Endothelial cell of umbilical vein (primary cell): ENCODE results near the gene NAV3. TPM values are rescaled to one million over a fixed set of nuclear protein-coding genes. Genes with fewer than 3 reads are reported as not detected.

ENCODE experiments used
- BruUV-seq: library from RNA; stranded (reverse); fragments of 400-500 nt; replicated peaks from 2 replicates; lab custom pipeline; 2021; lab: Mats Ljungman, UMichigan
- CTCF ChIA-PET: fragments of 300-600, 350-600 bp; sonication (Branson Sonifier 250); formaldehyde crosslinking; loops from one replicate; lab custom pipeline; 2021; ENCODE audit warnings: antibody characterized with exemption, inconsistent platforms; lab: Charles Lee
- POLR2A ChIA-PET: fragments of 300-600, 350-600 bp; sonication (Branson Sonifier 250); formaldehyde crosslinking; loops from one replicate; lab custom pipeline; 2021; ENCODE audit warnings: antibody characterized with exemption, inconsistent platforms; lab: Charles Lee
- DNase-seq: peaks from one replicate; pipeline ENCODE4 v3.0.0-alpha.2; 2011; ENCODE audit warnings: low read depth, low spot score
- FAIRE-seq: peaks from 2 replicates; lab custom pipeline; 2011; peaks lifted over from hg19 to GRCh38; lab: Jason Lieb, UNC
- H2AFZ ChIP-seq: 2 replicates; pipeline ENCODE4 v1.6.0; 2012; ENCODE audit warnings: low read depth, low read length, control low read depth, inconsistent platforms
- H3K27ac ChIP-seq: 2 replicates; pipeline ENCODE4 v1.5.1; 2011; ENCODE audit warnings: low read depth, mild to moderate bottlenecking, control low read depth, low read length, moderate library complexity; ENCODE audit not compliant: insufficient read depth
- H3K27me3 ChIP-seq, 2 experiments: 2 replicates each; pipeline versions ENCODE4 v1.6.0 to v1.6.1; 2011; ENCODE audit warnings: low read length in 2 of 2, mixed read lengths in 1 of 2; ENCODE audit not compliant: control insufficient read depth in 2 of 2, insufficient read depth in 2 of 2
- H3K36me3 ChIP-seq, 2 experiments: 2 replicates in 1 of 2; 3 replicates in 1 of 2; pipeline ENCODE4 v1.5.1; 2011; ENCODE audit warnings: low read length in 2 of 2, mild to moderate bottlenecking in 1 of 2, moderate library complexity in 1 of 2; ENCODE audit not compliant: control insufficient read depth in 2 of 2, insufficient read depth in 2 of 2; ENCODE audit errors: extremely low read depth in 1 of 2
- H3K4me1 ChIP-seq: 3 replicates; pipeline ENCODE4 v1.5.1; 2011; ENCODE audit warnings: mild to moderate bottlenecking, low read length; ENCODE audit not compliant: control insufficient read depth, insufficient read depth; ENCODE audit errors: extremely low read depth
- H3K4me2 ChIP-seq: 2 replicates; pipeline ENCODE4 v1.6.1; 2011; ENCODE audit warnings: low read length, control low read depth, mixed read lengths; ENCODE audit not compliant: insufficient read depth
- H3K4me3 ChIP-seq, 3 experiments: fragments of 200-600 bp in 1 of 3; sonication (generic), shearing (Covaris generic) in 1 of 3; replicated peaks in 1 of 3; 2 replicates each; pipeline ENCODE4 v1.5.1; 2011 to 2016; ENCODE audit warnings: control low read depth in 3 of 3, low read length in 3 of 3, mild to moderate bottlenecking in 2 of 3, inconsistent platforms in 1 of 3, low read depth in 1 of 3, moderate library complexity in 1 of 3; ENCODE audit not compliant: insufficient read depth in 1 of 3
- H3K79me2 ChIP-seq: 2 replicates; pipeline ENCODE4 v1.6.0; 2012; ENCODE audit warnings: low read length, inconsistent platforms; ENCODE audit not compliant: control insufficient read depth, insufficient read depth
- H3K9ac ChIP-seq: replicated peaks from 2 replicates; pipeline ENCODE3; 2011; ENCODE audit warnings: low read length, control low read depth; ENCODE audit not compliant: insufficient read depth; ENCODE audit errors: extremely low read depth
- H3K9me1 ChIP-seq: replicated peaks from 3 replicates; pipeline ENCODE4 v1.6.0; 2011; ENCODE audit warnings: mild to moderate bottlenecking, low read length; ENCODE audit not compliant: control insufficient read depth, insufficient read depth; ENCODE audit errors: extremely low read depth
- H3K9me3 ChIP-seq: replicated peaks from 2 replicates; pipeline ENCODE4 v1.5.1; 2012; ENCODE audit warnings: low read length, inconsistent platforms; ENCODE audit not compliant: control insufficient read depth, insufficient read depth
- H4K20me1 ChIP-seq: replicated peaks from 2 replicates; pipeline ENCODE3; 2011; ENCODE audit warnings: mild to moderate bottlenecking, low read length; ENCODE audit not compliant: control insufficient read depth, insufficient read depth; ENCODE audit errors: extremely low read depth
- CTCF ChIP-seq, 2 donors: IDR thresholded peaks; 1 replicate in 1 of 2; 2 replicates in 1 of 2; pipeline ENCODE4 v1.5.1; 2011; ENCODE audit warnings: low read length in 2 of 2, mild to moderate bottlenecking in 2 of 2, moderate library complexity in 2 of 2, control low read depth in 1 of 2, inconsistent platforms in 1 of 2, low read depth in 1 of 2; ENCODE audit not compliant: insufficient read depth in 1 of 2; ENCODE audit errors: extremely low read depth in 1 of 2
- EZH2 ChIP-seq: IDR thresholded peaks from 2 replicates; pipeline ENCODE4 v1.6.1; 2012; ENCODE audit warnings: borderline replicate concordance, low read depth, mild to moderate bottlenecking, moderate library complexity, low read length, inconsistent platforms; ENCODE audit not compliant: severe bottlenecking
- FOS ChIP-seq: IDR thresholded peaks from 2 replicates; pipeline ENCODE4 v1.6.1; 2011; ENCODE audit warnings: mild to moderate bottlenecking, low read length, moderate library complexity, borderline replicate concordance; ENCODE audit not compliant: insufficient read depth
- GATA2 ChIP-seq: IDR thresholded peaks from 2 replicates; pipeline ENCODE4 v1.7.0; 2011; ENCODE audit warnings: low read depth, mild to moderate bottlenecking, moderate library complexity, mixed read lengths, low read length; ENCODE audit not compliant: insufficient read length, insufficient read depth
- JUN ChIP-seq: IDR thresholded peaks from 2 replicates; pipeline ENCODE4 v1.6.1; 2011; ENCODE audit warnings: borderline replicate concordance, low read depth; ENCODE audit not compliant: insufficient read length, insufficient read depth
- MAX ChIP-seq: IDR thresholded peaks from 2 replicates; pipeline ENCODE4 v1.6.1; 2011; ENCODE audit not compliant: insufficient read depth, insufficient read length
- MYC ChIP-seq: IDR thresholded peaks from one replicate; pipeline ENCODE4 v1.6.1; 2011; ENCODE audit warnings: mild to moderate bottlenecking, low read depth, low read length
- POLR2A ChIP-seq: IDR thresholded peaks from 2 replicates; pipeline ENCODE4 v1.6.1; 2012; ENCODE audit warnings: low read depth, mild to moderate bottlenecking, control low read depth, low read length
- POLR2AphosphoS5 ChIP-seq: IDR thresholded peaks from 2 replicates; pipeline ENCODE4 v1.6.1; 2012; ENCODE audit warnings: low read depth, mild to moderate bottlenecking, control low read depth, low read length, moderate library complexity; ENCODE audit not compliant: insufficient read depth
- dilution Hi-C: fragments of 300-500 bp; cut with MboI; formaldehyde crosslinking; loops from one replicate; pipeline ENCODE4 v1.15.0; 2019; ENCODE audit warnings: low sequenced_read_pairs; ENCODE audit not compliant: extremely low pct_ligation_motif_present
- intact Hi-C: fragments of 100-400 bp; cut with micrococcal nuclease; formaldehyde crosslinking; loops from one replicate; pipeline ENCODE4 v1.10.0; 2022
- polyA plus RNA-seq, 4 experiments: library from polyadenylated mRNA; depleted of rRNA in 3 of 4; stranded (reverse) in 3 of 4; unstranded in 1 of 4; fragments of >200 nt; gene quantifications; 2 replicates each; pipeline versions ENCODE4 v1.2.1 to v1.2.3, GENCODE V29; 2011 to 2012; ENCODE audit warnings: missing spikeins in 1 of 4
- total RNA-seq: library from RNA; stranded (reverse); gene quantifications from 2 replicates; pipeline ENCODE4 v1.2.3, GENCODE V29; 2021

NAV3 gene
- total and polyA plus RNA-seq, 2 donors (not counting 3 experiments of a cell fraction or from before 2014, with no cell fraction given), result 6.7 to 40.1 TPM

GRCh38 chr12:77946541-77947061 is 115.9 kb downstream of the NAV3 start:
- dilution Hi-C loops, result no loop called here
- DNase-seq (no peak), FAIRE-seq (no peak)
- H2AFZ ChIP-seq, result no peak overlapping the region
- no peak overlapping the region for H3K27ac ChIP-seq
- H3K27me3 ChIP-seq, result no peaks in the 10 kb centered on the region
- H4K20me1 ChIP-seq, result no peaks in the 10 kb centered on the region
- H3K9me3 ChIP-seq, result no peaks in the 10 kb centered on the region
- CTCF ChIA-PET, result interaction anchor here (0.7 to 1.7 kb wide), 3 partner anchors 21 to 222 kb away, joined by 3 to 5 read pairs (median 3); no protein-coding TSS in a partner anchor
- H3K9ac ChIP-seq, result no peak overlapping the region
- H3K4me2 ChIP-seq, result peak overlapping the region; percentile 67
- H3K9me1 ChIP-seq, result no peaks in the 10 kb centered on the region
- peaks cover 80% of the 10 kb centered on the region for H3K79me2 ChIP-seq
- H3K4me3 ChIP-seq, result no peak overlapping the region
- peaks cover 35% of the 10 kb centered on the region for H3K4me1 ChIP-seq
- POLR2A ChIA-PET, result no interaction called here
- no TSS peak for BruUV-seq
- intact Hi-C loops, result loop anchor here (1.0 kb wide), 1 partner anchor 9 kb away; no protein-coding TSS in a partner anchor
- TF ChIP-seq FOS (no peak), JUN (no peak), MAX (no peak), EZH2 (no peak), MYC (no peak), CTCF (IDR thresholded peaks at IDR 0.05; ENCODE audit: extremely low read depth in 1 of 2, insufficient read depth in 1 of 2, low read depth in 1 of 2, low read length in 2 of 2) (no peak), GATA2 (no peak), POLR2A (no peak), POLR2AphosphoS5 (no peak)
- peaks cover 0 to 3% of the 10 kb centered on the region in 2 experiments for H3K36me3 ChIP-seq
